ENCODE data around the gene MID1.

- TF ChIP-seq, protein P1, sequence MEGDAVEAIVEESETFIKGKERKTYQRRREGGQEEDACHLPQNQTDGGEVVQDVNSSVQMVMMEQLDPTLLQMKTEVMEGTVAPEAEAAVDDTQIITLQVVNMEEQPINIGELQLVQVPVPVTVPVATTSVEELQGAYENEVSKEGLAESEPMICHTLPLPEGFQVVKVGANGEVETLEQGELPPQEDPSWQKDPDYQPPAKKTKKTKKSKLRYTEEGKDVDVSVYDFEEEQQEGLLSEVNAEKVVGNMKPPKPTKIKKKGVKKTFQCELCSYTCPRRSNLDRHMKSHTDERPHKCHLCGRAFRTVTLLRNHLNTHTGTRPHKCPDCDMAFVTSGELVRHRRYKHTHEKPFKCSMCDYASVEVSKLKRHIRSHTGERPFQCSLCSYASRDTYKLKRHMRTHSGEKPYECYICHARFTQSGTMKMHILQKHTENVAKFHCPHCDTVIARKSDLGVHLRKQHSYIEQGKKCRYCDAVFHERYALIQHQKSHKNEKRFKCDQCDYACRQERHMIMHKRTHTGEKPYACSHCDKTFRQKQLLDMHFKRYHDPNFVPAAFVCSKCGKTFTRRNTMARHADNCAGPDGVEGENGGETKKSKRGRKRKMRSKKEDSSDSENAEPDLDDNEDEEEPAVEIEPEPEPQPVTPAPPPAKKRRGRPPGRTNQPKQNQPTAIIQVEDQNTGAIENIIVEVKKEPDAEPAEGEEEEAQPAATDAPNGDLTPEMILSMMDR (IDR thresholded peaks at IDR 0.05; ENCODE audit: insufficient read depth, low read depth, low read length), result no peak
- no peak for TF ChIP-seq EZH2 (IDR thresholded peaks at IDR 0.05; ENCODE audit: insufficient read depth, low read length)
These were observed 9.5 kb upstream of the MID1 start for GRCh38 chrX:10629905-10630304.

Measured in astrocyte (in vitro differentiated cells and primary cell).